Measurements from ENCODE around the gene THBS4. TPM values are rescaled to one million over a fixed set of nuclear protein-coding genes. Genes with fewer than 3 reads are reported as not detected.

THBS4 gene
- polyA plus RNA-seq, 3 donors: 0.03 TPM; not detected in 2

DNA sequence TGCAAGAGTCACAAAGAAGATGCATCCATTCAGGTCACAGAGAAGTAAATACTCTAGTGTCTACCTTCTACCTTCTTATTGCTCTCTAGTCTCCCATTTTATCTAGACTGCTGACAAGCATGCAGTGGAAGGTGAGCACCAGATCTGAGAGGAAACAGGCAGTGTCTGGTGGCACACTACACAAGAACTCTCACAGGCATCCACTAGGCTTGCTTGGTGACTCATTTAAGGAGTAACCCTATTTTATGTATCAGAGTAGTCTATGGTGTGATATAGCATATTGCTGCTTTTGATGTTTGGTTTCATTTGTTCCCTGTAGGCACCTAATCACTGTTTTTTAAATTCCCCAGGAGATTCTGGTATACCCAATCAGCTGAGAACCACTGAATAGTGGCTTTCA lies 1.6 kb upstream of the THBS4 start:
- H3K4me2 ChIP-seq (replicated peaks; ENCODE audit: extremely low read depth, low read length, poor library complexity, severe bottlenecking): no peak overlapping the region
- peaks cover 7% of the 10 kb centered on the region in 2 donors for H3K4me1 ChIP-seq (ENCODE audit: control insufficient read depth in 1 of 2, insufficient read depth in 2 of 2, low read length in 2 of 2)
- H3K79me2 ChIP-seq (ENCODE audit: insufficient read depth, low read length): no peaks in the 10 kb centered on the region
- peaks cover 0 to 6% of the 10 kb centered on the region in 2 donors for H3K36me3 Mint-ChIP-seq
- peaks cover 0 to 10% (median 2%) of the 10 kb centered on the region in 7 donors for H3K9me3 Mint-ChIP-seq
- TF ChIP-seq CTCF (IDR thresholded peaks at IDR 0.05): no peak
- no peak overlapping the region for H3K9ac ChIP-seq (ENCODE audit: insufficient read depth, low read length, poor library complexity, severe bottlenecking)
- H3K4me1 Mint-ChIP-seq: peaks cover 11% of the 10 kb centered on the region
- H3K4me3 Mint-ChIP-seq: peak overlapping the region in 1 of 2 donors; percentile 89
- DNase-seq: no peak
- peaks cover 48 to 50% of the 10 kb centered on the region in 2 donors for H3K27me3 ChIP-seq (ENCODE audit: control insufficient read depth in 2 of 2, insufficient read depth in 2 of 2, low read length in 2 of 2)
- no peak overlapping the region for H3K27ac Mint-ChIP-seq
- no peak overlapping the region for H2AFZ ChIP-seq (ENCODE audit: insufficient read depth, low read depth, low read length, poor library complexity, severe bottlenecking)
- H3K27me3 Mint-ChIP-seq (ENCODE audit: low read depth in 3 of 3): peaks cover 42 to 58% (median 46%) of the 10 kb centered on the region in 3 donors
- H4K20me1 ChIP-seq (ENCODE audit: insufficient read depth, low read length): no peaks in the 10 kb centered on the region
- H3K27ac ChIP-seq (ENCODE audit: low read depth in 1 of 2, low read length in 2 of 2): no peak overlapping the region
- no peak overlapping the region for H3K4me3 ChIP-seq (replicated peaks in 1 of 3; ENCODE audit: low read depth in 2 of 3, low read length in 3 of 3)
- H3K36me3 ChIP-seq (replicated peaks in 1 of 2; ENCODE audit: control insufficient read depth in 1 of 2, insufficient read depth in 2 of 2, low read length in 2 of 2): no peaks in the 10 kb centered on the region
- H3K9me3 ChIP-seq (replicated peaks in 1 of 2; ENCODE audit: control insufficient read depth in 1 of 2, insufficient read depth in 1 of 2, low read length in 2 of 2): peaks cover 0 to 18% of the 10 kb centered on the region in 2 donors
- intact Hi-C loops (cut with micrococcal nuclease): no loop called here

- H3K4me1 ChIP-seq (ENCODE audit: control insufficient read depth in 1 of 2, insufficient read depth in 2 of 2, low read length in 2 of 2): peaks cover 7% of the 10 kb centered on the region in 2 donors
- DNase-seq: no peak
- WGBS (ENCODE audit: insufficient coverage): 15% methylated on average over 3 of the region's 8 CpGs
- peaks cover 0 to 6% of the 10 kb centered on the region in 2 donors for H3K36me3 Mint-ChIP-seq
- peaks cover 0 to 10% (median 2%) of the 10 kb centered on the region in 7 donors for H3K9me3 Mint-ChIP-seq
- peaks cover 11% of the 10 kb centered on the region for H3K4me1 Mint-ChIP-seq
- H2AFZ ChIP-seq (ENCODE audit: insufficient read depth, low read depth, low read length, poor library complexity, severe bottlenecking): no peak overlapping the region
- H3K4me3 Mint-ChIP-seq: peak overlapping the region; percentile 69 to 89
- H3K27me3 Mint-ChIP-seq (ENCODE audit: low read depth in 3 of 3): peaks cover 41 to 58% (median 47%) of the 10 kb centered on the region in 3 donors
- no peaks in the 10 kb centered on the region for H4K20me1 ChIP-seq (ENCODE audit: insufficient read depth, low read length)
- no peak overlapping the region for H3K27ac Mint-ChIP-seq
- peak overlapping the region in 1 of 3 experiments; percentile 18 for H3K4me3 ChIP-seq (replicated peaks in 1 of 3; ENCODE audit: low read depth in 2 of 3, low read length in 3 of 3)
- peaks cover 0 to 18% of the 10 kb centered on the region in 2 donors for H3K9me3 ChIP-seq (replicated peaks in 1 of 2; ENCODE audit: control insufficient read depth in 1 of 2, insufficient read depth in 1 of 2, low read length in 2 of 2)
- H3K36me3 ChIP-seq (replicated peaks in 1 of 2; ENCODE audit: control insufficient read depth in 1 of 2, insufficient read depth in 2 of 2, low read length in 2 of 2): no peaks in the 10 kb centered on the region
- peaks cover 50 to 56% of the 10 kb centered on the region in 2 donors for H3K27me3 ChIP-seq (ENCODE audit: control insufficient read depth in 2 of 2, insufficient read depth in 2 of 2, low read length in 2 of 2)
- no peaks in the 10 kb centered on the region for H3K79me2 ChIP-seq (ENCODE audit: insufficient read depth, low read length)
- no peak for TF ChIP-seq CTCF (IDR thresholded peaks at IDR 0.05)
- H3K9ac ChIP-seq (ENCODE audit: insufficient read depth, low read length, poor library complexity, severe bottlenecking): no peak overlapping the region
- intact Hi-C loops (cut with micrococcal nuclease): no loop called here
- no peak overlapping the region for H3K27ac ChIP-seq (ENCODE audit: low read depth in 1 of 2, low read length in 2 of 2)
- H3K4me2 ChIP-seq (replicated peaks; ENCODE audit: extremely low read depth, low read length, poor library complexity, severe bottlenecking): peak overlapping the region; percentile 47
These were observed 589 bp upstream of the THBS4 start for GRCh38 chr5:80034559-80034958.

Measured in CD14-positive monocyte (primary cell).